NB4 (cell line): ENCODE measurements around the gene SERPINA4.

Experiments used
- POLR2A ChIP-seq: IDR thresholded peaks from 2 replicates; pipeline ENCODE4 v1.6.1; 2011; ENCODE audit warnings: mild to moderate bottlenecking; ENCODE audit not compliant: insufficient read length; ENCODE audit errors: extremely low read depth
- TF ChIP-seq, protein P1 (sequence below): IDR thresholded peaks from one replicate; pipeline ENCODE4 v1.5.1; 2012; ENCODE audit warnings: low read depth, low read length

DNA sequence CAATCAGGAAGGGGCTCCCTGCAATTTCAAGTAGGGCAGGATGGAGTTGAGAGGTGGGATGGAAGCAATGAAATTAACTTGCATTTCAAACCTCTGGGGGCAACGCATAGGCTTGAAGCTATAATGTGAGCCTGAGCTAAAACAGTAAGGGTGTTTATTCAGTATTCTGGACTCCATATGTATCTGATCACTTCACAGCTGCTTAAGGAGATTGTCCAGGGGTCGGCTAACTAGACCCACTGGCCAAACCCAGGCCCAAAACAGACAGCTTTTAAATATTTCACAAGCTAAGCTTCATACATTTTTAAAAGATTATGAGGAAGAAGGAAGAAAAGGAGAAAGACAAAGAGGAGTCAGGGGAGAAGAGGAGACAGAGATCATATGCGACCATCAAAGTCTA lies 44.1 kb downstream of the SERPINA4 start:
- TF ChIP-seq, protein P1, sequence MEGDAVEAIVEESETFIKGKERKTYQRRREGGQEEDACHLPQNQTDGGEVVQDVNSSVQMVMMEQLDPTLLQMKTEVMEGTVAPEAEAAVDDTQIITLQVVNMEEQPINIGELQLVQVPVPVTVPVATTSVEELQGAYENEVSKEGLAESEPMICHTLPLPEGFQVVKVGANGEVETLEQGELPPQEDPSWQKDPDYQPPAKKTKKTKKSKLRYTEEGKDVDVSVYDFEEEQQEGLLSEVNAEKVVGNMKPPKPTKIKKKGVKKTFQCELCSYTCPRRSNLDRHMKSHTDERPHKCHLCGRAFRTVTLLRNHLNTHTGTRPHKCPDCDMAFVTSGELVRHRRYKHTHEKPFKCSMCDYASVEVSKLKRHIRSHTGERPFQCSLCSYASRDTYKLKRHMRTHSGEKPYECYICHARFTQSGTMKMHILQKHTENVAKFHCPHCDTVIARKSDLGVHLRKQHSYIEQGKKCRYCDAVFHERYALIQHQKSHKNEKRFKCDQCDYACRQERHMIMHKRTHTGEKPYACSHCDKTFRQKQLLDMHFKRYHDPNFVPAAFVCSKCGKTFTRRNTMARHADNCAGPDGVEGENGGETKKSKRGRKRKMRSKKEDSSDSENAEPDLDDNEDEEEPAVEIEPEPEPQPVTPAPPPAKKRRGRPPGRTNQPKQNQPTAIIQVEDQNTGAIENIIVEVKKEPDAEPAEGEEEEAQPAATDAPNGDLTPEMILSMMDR: no peak
- TF ChIP-seq POLR2A: no peak
